SK-N-SH (cell line): ENCODE measurements around the gene DGLUCY. TPM values are rescaled to one million over a fixed set of nuclear protein-coding genes. Genes with fewer than 3 reads are reported as not detected.

Source experiments
- CTCF ChIA-PET: fragments of 300-600, 350-600 bp; formaldehyde crosslinking; extraction: SDS; loops from one replicate; lab custom pipeline; 2021; lab: Yijun Ruan, JAX
- POLR2A ChIA-PET: fragments of 350-600 bp; sonication (Branson Sonifier 250); formaldehyde crosslinking; extraction: SDS; loops from one replicate; lab custom pipeline; 2020; ENCODE audit warnings: antibody characterized with exemption, inconsistent platforms; lab: Yijun Ruan, JAX
- DNase-seq: peaks from one replicate; pipeline ENCODE4 v3.0.0; 2012
- H2AFZ ChIP-seq: fragments of 200-600 bp; sonication (generic); 2 replicates; pipeline ENCODE4 v1.8.1; 2016; ENCODE audit warnings: antibody characterized with exemption, mild to moderate bottlenecking, low read depth
- H3F3A ChIP-seq: fragments of 200-600 bp; sonication (generic); replicated peaks from 2 replicates; pipeline ENCODE3; 2016; ENCODE audit warnings: antibody characterized with exemption, mild to moderate bottlenecking; ENCODE audit not compliant: insufficient read depth
- H3K27ac ChIP-seq, 2 experiments: fragments of 200-500 bp in 1 of 2; fragments of 200-600 bp in 1 of 2; sonication (Bioruptor generic) in 1 of 2; sonication (generic), shearing (Covaris generic) in 1 of 2; 2 replicates each; pipeline versions ENCODE4 v1.5.1 to v1.6.1; 2014 to 2016; ENCODE audit warnings: low read depth in 2 of 2, inconsistent platforms in 1 of 2, low read length in 1 of 2, mild to moderate bottlenecking in 1 of 2, mixed read lengths in 1 of 2
- H3K27me3 ChIP-seq: fragments of 200-600 bp; sonication (generic), shearing (Covaris generic); 2 replicates; pipeline ENCODE4 v1.6.1; 2016; ENCODE audit warnings: mixed run types; ENCODE audit not compliant: insufficient read depth
- H3K36me3 ChIP-seq, 2 experiments: fragments of 200-500 bp in 1 of 2; fragments of 200-600 bp in 1 of 2; sonication (Bioruptor generic) in 1 of 2; sonication (generic) in 1 of 2; replicated peaks in 1 of 2; 2 replicates each; pipeline versions ENCODE3 to v1.5.1; 2014 to 2016; ENCODE audit warnings: low read length in 1 of 2, mild to moderate bottlenecking in 1 of 2; ENCODE audit not compliant: insufficient read depth in 2 of 2, control insufficient read depth in 1 of 2
- H3K4me1 ChIP-seq, 2 experiments: fragments of 200-500 bp in 1 of 2; fragments of 200-600 bp in 1 of 2; sonication (Bioruptor generic) in 1 of 2; sonication (generic), shearing (Covaris generic) in 1 of 2; 2 replicates each; pipeline versions ENCODE4 v1.5.1 to v1.6.1; 2014 to 2016; ENCODE audit warnings: low read depth in 1 of 2, low read length in 1 of 2, mixed run types in 1 of 2; ENCODE audit not compliant: insufficient read depth in 2 of 2, control insufficient read depth in 1 of 2
- H3K4me2 ChIP-seq: fragments of 200-600 bp; sonication (generic), shearing (Covaris generic); 2 replicates; pipeline ENCODE4 v1.6.1; 2017; ENCODE audit warnings: mixed run types
- H3K4me3 ChIP-seq, 2 experiments: fragments of 200-500 bp in 1 of 2; fragments of 200-600 bp in 1 of 2; sonication (Bioruptor generic) in 1 of 2; sonication (generic), shearing (Covaris generic) in 1 of 2; 2 replicates each; pipeline versions ENCODE4 v1.5.1 to v1.8.1; 2014 to 2016; ENCODE audit warnings: low read depth in 2 of 2, inconsistent platforms in 1 of 2, low read length in 1 of 2, mild to moderate bottlenecking in 1 of 2, mixed read lengths in 1 of 2, moderate library complexity in 1 of 2
- H3K79me2 ChIP-seq: fragments of 200-600 bp; sonication (generic); 2 replicates; pipeline ENCODE4 v1.8.1; 2017; ENCODE audit warnings: mild to moderate bottlenecking; ENCODE audit not compliant: insufficient read depth
- H3K9ac ChIP-seq: fragments of 200-600 bp; sonication (generic); 2 replicates; pipeline ENCODE4 v1.6.1; 2017; ENCODE audit warnings: mixed run types
- H3K9me2 ChIP-seq: fragments of 200-600 bp; sonication (generic); 2 replicates; pipeline ENCODE4 v1.6.1; 2017; ENCODE audit warnings: mixed run types
- H3K9me3 ChIP-seq: fragments of 200-600 bp; sonication (generic); 2 replicates; pipeline ENCODE4 v1.6.1; 2017; ENCODE audit warnings: mixed run types, mild to moderate bottlenecking, moderate library complexity
- H4K20me1 ChIP-seq: fragments of 200-600 bp; sonication (generic); 2 replicates; pipeline ENCODE4 v1.6.1; 2017; ENCODE audit warnings: mild to moderate bottlenecking, mixed run types; ENCODE audit not compliant: insufficient read depth
- FOSL2 ChIP-seq: IDR thresholded peaks from 2 replicates; pipeline ENCODE4 v1.4.0; 2012; ENCODE audit warnings: low read depth, mild to moderate bottlenecking, moderate library complexity, borderline replicate concordance
- JUND ChIP-seq: IDR thresholded peaks from 2 replicates; pipeline ENCODE4 v1.4.0; 2012
- MXI1 ChIP-seq: IDR thresholded peaks from 2 replicates; pipeline ENCODE4 v1.6.1; 2012; ENCODE audit warnings: mild to moderate bottlenecking, low read depth, low read length, improper control_type of control experiment
- NRF1 ChIP-seq: IDR thresholded peaks from 2 replicates; pipeline ENCODE4 v1.6.1; 2012; ENCODE audit warnings: low read depth, mild to moderate bottlenecking, low read length
- RAD21 ChIP-seq: IDR thresholded peaks from 2 replicates; pipeline ENCODE4 v1.6.1; 2012; ENCODE audit warnings: mild to moderate bottlenecking, low read length
- SIN3A ChIP-seq: IDR thresholded peaks from 2 replicates; pipeline ENCODE4 v1.6.1; 2012; ENCODE audit warnings: low read depth, mild to moderate bottlenecking, low read length, moderate library complexity, borderline replicate concordance
- TCF12 ChIP-seq: IDR thresholded peaks from 2 replicates; pipeline ENCODE4 v1.4.0; 2012
- TEAD4 ChIP-seq: IDR thresholded peaks from 2 replicates; pipeline ENCODE4 v1.4.0; 2012; ENCODE audit warnings: mild to moderate bottlenecking, borderline replicate concordance; ENCODE audit not compliant: insufficient read depth
- WGBS: methylation state at CpG from one replicate; pipeline ENCODE4 v1.1.6; 2017; ENCODE audit warnings: low lambda C conversion rate; 5-methylcytosine and 5-hydroxymethylcytosine counted together
- polyA plus RNA-seq, 3 experiments: library from polyadenylated mRNA; depleted of rRNA; stranded (reverse); fragments of >200 nt; gene quantifications; 2 replicates each; pipeline ENCODE4 v1.2.3, GENCODE V29; 2012
- TF ChIP-seq, protein P1 (sequence below): IDR thresholded peaks from 2 replicates; pipeline ENCODE4 v1.4.0; 2012; ENCODE audit warnings: low read depth, borderline replicate concordance
- TF ChIP-seq, protein P2 (sequence below): IDR thresholded peaks from 2 replicates; pipeline ENCODE4 v1.6.1; 2012; ENCODE audit warnings: mild to moderate bottlenecking, low read depth, low read length, moderate library complexity
- TF ChIP-seq, protein P3 (sequence below): fragments of 200-600 bp; sonication (generic); IDR thresholded peaks from 2 replicates; pipeline ENCODE4 v1.6.1; 2017; ENCODE audit warnings: antibody characterized with exemption, mild to moderate bottlenecking, moderate library complexity

Gene DGLUCY
- polyA plus RNA-seq, 1 of the 3 experiments (the other 2 are of a cell fraction) = 17.2 TPM

DNA sequence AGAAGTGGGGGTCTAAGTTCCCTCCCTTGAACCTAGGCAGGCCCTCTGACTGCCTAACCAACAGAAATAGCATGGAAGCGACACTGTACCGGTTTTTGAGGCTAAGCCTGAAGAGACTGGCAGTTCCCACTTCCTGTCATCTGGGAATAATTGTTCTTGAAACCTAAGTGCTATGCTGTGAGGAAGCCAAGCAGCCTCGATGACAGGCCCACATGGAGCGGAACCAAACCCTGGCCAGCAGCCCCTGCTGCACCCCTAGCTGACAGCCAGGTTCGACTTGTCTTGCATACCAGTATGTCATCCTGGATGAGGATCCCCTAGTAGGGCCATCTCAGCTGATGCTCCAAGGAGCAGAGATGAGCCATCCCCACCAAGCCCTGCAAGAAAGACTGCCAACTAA is 137.0 kb downstream of the DGLUCY start:
- TF ChIP-seq JUND = no peak
- TF ChIP-seq FOSL2 = no peak
- peak; percentile 50; the same call in 1 of the 2 replicates for TF ChIP-seq TCF12
- peak; percentile 75; the same call in 1 of the 2 replicates for TF ChIP-seq MXI1
- H3K27ac ChIP-seq = peak overlapping the region; percentile 22 to 99; a peak in 3 of 4 replicates
- H3K9me2 ChIP-seq = no peaks in the 10 kb centered on the region
- POLR2A ChIA-PET = interaction anchor here (0.9 to 2.7 kb wide), 3 partner anchors 34 to 80 kb away, joined by 4 to 13 read pairs (median 11); no protein-coding TSS in a partner anchor
- 49% methylated on average over 3 of the region's 5 CpGs for WGBS
- H3K79me2 ChIP-seq = no peaks in the 10 kb centered on the region
- no peak overlapping the region for H3K9ac ChIP-seq
- H3F3A ChIP-seq = no peaks in the 10 kb centered on the region
- no peak overlapping the region for H3K4me3 ChIP-seq
- CTCF ChIA-PET = interaction anchor here (1.2 to 6.4 kb wide), 6 partner anchors 34 to 79 kb away, joined by 3 to 61 read pairs (median 11); no protein-coding TSS in a partner anchor
- H2AFZ ChIP-seq = no peak overlapping the region; the same call in 1 of the 2 replicates
- no peak overlapping the region for H3K4me2 ChIP-seq
- no peaks in the 10 kb centered on the region for H4K20me1 ChIP-seq
- H3K9me3 ChIP-seq = no peaks in the 10 kb centered on the region
- no peak for DNase-seq
- no peaks in the 10 kb centered on the region for H3K27me3 ChIP-seq
- H3K36me3 ChIP-seq = no peaks in the 10 kb centered on the region
- H3K4me1 ChIP-seq = peaks cover 0 to 72% of the 10 kb centered on the region in 2 experiments; a peak in 2 of 4 replicates

DNA sequence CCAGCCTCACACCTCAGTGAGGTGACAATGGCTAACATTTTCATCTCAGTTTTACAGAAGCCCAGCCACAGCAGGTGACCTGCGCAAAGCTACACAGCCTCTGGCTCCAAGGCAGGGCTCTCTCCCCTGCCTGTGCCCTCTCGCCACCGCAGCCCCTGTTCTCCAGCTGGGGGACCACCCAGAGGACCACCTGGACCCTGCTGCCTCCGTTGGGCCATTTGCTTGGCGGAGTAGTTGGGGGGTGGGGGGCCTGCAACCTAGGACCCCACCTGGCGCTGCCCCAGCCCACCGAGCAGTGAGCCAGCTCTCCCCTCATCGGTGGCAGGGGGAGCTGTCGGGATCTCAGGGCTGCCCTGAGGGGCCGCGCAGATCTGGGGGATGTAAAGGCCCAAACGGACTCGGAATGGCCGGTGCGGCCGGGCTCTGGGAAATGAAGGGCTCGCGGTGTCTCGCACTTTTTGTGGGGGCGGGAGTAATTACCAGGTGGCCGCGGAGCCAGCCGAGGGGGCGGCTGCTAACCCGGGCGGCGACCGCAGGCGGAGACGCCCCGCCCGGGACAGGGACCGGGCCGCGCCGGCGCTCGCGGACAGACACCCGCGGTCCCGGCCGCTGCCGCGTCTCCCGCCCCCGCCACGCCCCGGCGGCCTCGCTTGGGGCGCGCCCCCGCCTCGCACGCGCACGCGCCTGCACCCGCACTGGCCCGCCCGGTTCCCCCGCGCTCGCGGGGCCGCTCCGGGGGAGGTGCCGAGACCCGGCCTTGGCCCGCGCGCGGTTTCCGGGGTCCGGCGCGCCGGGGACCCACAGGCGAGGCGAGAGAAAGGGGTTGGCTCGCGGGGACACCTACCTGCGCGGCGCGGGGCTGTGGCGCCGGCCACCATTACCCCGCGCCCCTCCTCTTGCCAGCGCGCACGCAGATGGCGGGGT is 139.3 kb downstream of the DGLUCY start:
- H3K9ac ChIP-seq = no peak overlapping the region
- ChIA-PET POLR2A (interaction anchor here (1.1 to 1.4 kb wide), 2 partner anchors 31 to 32 kb away, joined by 5 read pairs; no protein-coding TSS in a partner anchor), CTCF (interaction anchor here (0.7 to 6.4 kb wide), 6 partner anchors 10 to 350 kb away, joined by 3 to 61 read pairs (median 6); no protein-coding TSS in a partner anchor)
- H3K9me2 ChIP-seq = no peaks in the 10 kb centered on the region
- 16% methylated on average over 12 of the region's 95 CpGs for WGBS
- H3K4me1 ChIP-seq = peaks cover 0 to 87% of the 10 kb centered on the region in 2 experiments; a peak in 2 of 4 replicates
- DNase-seq = peak; percentile 79
- peak overlapping the region; percentile 55 to 61 for H3K4me3 ChIP-seq
- no peaks in the 10 kb centered on the region for H3K79me2 ChIP-seq
- H3K27me3 ChIP-seq = no peaks in the 10 kb centered on the region
- no peaks in the 10 kb centered on the region for H3F3A ChIP-seq
- no peak for TF ChIP-seq RAD21
- TF ChIP-seq MXI1 = no peak
- no peak for TF ChIP-seq TEAD4
- TF ChIP-seq SIN3A = no peak
- TF ChIP-seq, protein P1, sequence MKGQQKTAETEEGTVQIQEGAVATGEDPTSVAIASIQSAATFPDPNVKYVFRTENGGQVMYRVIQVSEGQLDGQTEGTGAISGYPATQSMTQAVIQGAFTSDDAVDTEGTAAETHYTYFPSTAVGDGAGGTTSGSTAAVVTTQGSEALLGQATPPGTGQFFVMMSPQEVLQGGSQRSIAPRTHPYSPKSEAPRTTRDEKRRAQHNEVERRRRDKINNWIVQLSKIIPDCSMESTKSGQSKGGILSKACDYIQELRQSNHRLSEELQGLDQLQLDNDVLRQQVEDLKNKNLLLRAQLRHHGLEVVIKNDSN = no peak
- TF ChIP-seq, protein P2, sequence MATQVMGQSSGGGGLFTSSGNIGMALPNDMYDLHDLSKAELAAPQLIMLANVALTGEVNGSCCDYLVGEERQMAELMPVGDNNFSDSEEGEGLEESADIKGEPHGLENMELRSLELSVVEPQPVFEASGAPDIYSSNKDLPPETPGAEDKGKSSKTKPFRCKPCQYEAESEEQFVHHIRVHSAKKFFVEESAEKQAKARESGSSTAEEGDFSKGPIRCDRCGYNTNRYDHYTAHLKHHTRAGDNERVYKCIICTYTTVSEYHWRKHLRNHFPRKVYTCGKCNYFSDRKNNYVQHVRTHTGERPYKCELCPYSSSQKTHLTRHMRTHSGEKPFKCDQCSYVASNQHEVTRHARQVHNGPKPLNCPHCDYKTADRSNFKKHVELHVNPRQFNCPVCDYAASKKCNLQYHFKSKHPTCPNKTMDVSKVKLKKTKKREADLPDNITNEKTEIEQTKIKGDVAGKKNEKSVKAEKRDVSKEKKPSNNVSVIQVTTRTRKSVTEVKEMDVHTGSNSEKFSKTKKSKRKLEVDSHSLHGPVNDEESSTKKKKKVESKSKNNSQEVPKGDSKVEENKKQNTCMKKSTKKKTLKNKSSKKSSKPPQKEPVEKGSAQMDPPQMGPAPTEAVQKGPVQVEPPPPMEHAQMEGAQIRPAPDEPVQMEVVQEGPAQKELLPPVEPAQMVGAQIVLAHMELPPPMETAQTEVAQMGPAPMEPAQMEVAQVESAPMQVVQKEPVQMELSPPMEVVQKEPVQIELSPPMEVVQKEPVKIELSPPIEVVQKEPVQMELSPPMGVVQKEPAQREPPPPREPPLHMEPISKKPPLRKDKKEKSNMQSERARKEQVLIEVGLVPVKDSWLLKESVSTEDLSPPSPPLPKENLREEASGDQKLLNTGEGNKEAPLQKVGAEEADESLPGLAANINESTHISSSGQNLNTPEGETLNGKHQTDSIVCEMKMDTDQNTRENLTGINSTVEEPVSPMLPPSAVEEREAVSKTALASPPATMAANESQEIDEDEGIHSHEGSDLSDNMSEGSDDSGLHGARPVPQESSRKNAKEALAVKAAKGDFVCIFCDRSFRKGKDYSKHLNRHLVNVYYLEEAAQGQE = no peak
- TF ChIP-seq, protein P3, sequence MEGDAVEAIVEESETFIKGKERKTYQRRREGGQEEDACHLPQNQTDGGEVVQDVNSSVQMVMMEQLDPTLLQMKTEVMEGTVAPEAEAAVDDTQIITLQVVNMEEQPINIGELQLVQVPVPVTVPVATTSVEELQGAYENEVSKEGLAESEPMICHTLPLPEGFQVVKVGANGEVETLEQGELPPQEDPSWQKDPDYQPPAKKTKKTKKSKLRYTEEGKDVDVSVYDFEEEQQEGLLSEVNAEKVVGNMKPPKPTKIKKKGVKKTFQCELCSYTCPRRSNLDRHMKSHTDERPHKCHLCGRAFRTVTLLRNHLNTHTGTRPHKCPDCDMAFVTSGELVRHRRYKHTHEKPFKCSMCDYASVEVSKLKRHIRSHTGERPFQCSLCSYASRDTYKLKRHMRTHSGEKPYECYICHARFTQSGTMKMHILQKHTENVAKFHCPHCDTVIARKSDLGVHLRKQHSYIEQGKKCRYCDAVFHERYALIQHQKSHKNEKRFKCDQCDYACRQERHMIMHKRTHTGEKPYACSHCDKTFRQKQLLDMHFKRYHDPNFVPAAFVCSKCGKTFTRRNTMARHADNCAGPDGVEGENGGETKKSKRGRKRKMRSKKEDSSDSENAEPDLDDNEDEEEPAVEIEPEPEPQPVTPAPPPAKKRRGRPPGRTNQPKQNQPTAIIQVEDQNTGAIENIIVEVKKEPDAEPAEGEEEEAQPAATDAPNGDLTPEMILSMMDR = 0 out of 2 replicates have a peak, but pooled peaks have one; percentile 25
- TF ChIP-seq NRF1 = peak; percentile 43; the same call in 1 of the 2 replicates
- no peaks in the 10 kb centered on the region for H3K36me3 ChIP-seq
- H4K20me1 ChIP-seq = no peaks in the 10 kb centered on the region
- peak overlapping the region; percentile 81 for H2AFZ ChIP-seq
- H3K27ac ChIP-seq = peak overlapping the region in 1 of 2 experiments; percentile 97; a peak in 2 of 4 replicates
- peak overlapping the region; percentile 82 for H3K4me2 ChIP-seq
- H3K9me3 ChIP-seq = no peaks in the 10 kb centered on the region
